Limb (tissue), 2 donors: ENCODE measurements around the gene AKTIP.

Experiments used
- DNase-seq, 2 donors: peaks; one replicate each; pipeline ENCODE4 v3.0.0-alpha.2; 2016; ENCODE audit errors: extremely low spot score in 2 of 2

Gene AKTIP

GRCh38 chr16:53480394-53480793, 22.6 kb downstream of the AKTIP start:
- no peak for DNase-seq

DNA sequence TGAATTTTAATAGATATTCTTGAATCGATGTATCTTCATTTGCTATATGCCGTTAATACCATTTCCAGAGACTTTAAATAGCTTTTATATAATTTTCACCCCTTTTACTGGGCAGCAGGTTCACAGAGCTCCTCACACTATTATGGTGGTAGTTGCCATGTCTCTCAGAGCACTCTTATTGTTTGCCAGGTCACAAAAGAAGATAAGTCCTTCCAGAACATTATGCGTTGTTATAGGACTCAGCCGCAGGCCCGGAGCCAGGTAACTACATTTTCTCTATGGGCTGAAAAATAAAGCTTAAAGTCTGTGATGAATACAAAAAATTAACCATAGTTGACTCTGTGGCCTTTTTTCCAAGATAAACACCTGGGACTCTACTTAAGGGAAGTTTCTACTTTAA, 24.0 kb downstream of the AKTIP start:
- DNase-seq, result no peak

- DNase-seq, result no peak
Observed at GRCh38 chr16:53476867-53477266, 26.1 kb downstream of the AKTIP start.

DNA sequence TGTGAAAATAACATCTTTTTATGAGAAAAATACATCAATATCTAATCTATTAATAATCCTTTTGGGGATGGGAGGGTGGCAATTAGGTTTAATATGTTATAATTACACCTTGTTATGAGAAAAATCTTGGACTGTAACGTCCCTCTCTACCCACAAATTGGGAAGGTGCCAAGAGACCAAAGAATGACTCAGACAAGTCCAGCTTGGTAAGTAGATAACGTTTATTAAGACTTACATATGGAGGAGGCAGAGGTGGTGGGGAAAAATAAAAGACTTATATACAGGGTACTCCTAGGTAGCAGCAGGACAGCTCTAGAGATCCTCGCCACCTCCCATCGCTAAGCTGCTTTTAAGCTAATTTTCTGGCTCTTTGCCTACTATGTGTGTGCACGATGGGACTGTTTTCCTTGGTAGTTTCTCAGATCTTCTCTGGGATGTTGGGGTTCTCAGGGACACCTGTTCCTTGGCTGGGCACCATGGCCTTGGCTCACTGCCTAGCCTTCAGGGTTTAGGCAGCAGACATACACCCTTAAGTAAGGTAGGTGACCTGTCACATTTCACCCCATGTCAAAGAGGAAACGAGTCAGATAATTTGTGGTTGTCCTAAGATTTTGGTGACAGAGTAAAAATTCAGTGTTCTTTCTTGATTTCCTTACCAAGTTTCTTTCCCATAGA, 37.3 kb downstream of the AKTIP start:
- no peak for DNase-seq

- DNase-seq, result no peak
Observed at GRCh38 chr16:53458635-53459034, 44.4 kb downstream of the AKTIP start.

- DNase-seq, result no peak
Observed at GRCh38 chr16:53457670-53458069, 45.3 kb downstream of the AKTIP start.

- no peak for DNase-seq
Observed at GRCh38 chr16:53456625-53457024, 46.4 kb downstream of the AKTIP start.

GRCh38 chr16:53453928-53454327, 49.1 kb downstream of the AKTIP start:
- no peak for DNase-seq

DNA sequence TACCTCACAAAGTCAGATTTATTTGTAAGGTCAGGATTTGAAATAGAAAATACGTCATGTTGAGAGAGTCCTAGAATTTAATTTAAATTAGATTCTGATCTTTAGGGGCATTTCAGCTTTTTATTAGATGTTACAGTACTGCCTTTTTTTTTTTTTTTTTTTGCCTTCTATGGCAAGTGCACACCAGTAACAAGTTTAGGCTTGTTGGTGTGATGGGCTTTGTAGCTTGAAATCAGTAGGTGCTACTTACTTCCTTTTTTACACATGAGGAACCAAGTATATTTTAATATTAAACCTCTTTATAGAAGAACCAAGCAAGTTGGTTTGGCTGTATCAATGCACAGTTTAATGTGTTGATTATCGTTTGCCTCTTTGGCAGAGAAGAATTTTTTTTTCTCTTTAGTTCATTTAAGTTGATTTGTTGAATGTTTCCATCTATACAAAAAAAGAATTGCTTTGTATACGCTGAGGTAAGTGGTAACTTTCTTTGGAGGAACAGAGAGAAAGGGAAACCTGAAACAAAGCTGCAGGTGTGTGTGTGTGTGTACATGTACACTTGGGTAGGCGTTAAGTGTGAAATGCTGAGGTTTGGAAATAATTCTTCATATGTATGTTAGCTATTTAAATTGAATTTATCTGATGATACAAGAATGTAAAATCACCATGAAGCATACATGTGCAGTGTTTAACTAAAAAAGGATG, 53.0 kb downstream of the AKTIP start:
- no peak for DNase-seq

DNA sequence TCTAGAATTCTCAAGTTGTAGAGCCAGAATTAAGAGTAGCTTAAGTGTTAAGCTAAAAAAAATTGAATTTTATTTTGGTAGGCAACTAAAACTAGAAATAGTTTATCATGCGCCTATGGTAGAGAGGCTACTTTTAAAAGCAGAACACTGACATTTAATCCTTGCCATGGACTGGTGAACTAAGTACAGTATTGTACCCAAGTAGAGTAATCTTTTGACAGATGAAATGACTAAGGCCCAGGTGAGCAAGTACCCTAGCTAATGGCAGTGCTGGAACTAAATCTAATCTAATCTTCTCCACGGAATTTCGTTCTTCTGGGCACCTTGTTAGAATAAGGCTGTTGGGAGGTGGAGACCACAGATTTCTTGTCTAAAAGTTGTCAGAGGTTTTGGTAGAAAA, 56.9 kb downstream of the AKTIP start:
- no peak for DNase-seq

DNA sequence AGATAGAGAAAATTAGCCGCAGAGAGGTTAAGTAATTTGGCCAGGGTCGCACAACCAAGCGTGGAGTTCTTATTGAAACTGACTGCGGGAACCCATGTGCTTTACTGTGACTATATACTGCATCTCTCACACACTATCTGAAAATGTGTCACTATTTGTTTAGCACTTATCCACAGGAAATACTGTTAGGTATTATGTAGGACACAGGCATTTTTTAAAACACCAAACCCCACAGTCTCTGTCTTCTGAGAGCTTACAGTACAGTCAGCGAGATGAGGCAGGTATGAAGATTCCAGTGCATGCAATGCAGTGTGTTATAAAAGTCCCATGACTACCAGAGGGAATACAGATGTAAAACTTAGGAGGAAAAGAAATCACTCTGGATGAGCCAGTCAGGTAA, 57.5 kb downstream of the AKTIP start:
- no peak for DNase-seq
